DMS79 (cell line): ENCODE measurements around the gene TRERF1.
A peak's percentile ranks its signal among the peaks of the same experiment; 100 is the strongest.
"Not testable (repeated sequence)": the region's sequence is repeated elsewhere in the genome, so short reads cannot be mapped to it uniquely, and the experiment has no call there.

Experiments
- DNase-seq: peaks from one replicate; lab custom pipeline; 2025; lab: John Stamatoyannopoulos, UW

TRERF1 gene

GRCh38 chr6:42221546-42221945, 230.2 kb downstream of the TRERF1 start:
- no peak for DNase-seq

- DNase-seq: no peak
These were observed 230.9 kb downstream of the TRERF1 start for GRCh38 chr6:42220807-42221206.

- DNase-seq: peak; percentile 93
These were observed 234.0 kb downstream of the TRERF1 start, which contains the start of gene MRPS10 for GRCh38 chr6:42217519-42218367. MRPS10 (minus strand) TSS chr6:42217861; CDS start chr6:42217849, 12 bp downstream.

GRCh38 chr6:42217157-42217518, 234.6 kb downstream of the TRERF1 start:
- DNase-seq: no peak

- not testable (repeated sequence) for DNase-seq
These were observed 235.2 kb downstream of the TRERF1 start for GRCh38 chr6:42216495-42216894.

GRCh38 chr6:42212442-42212841, 239.3 kb downstream of the TRERF1 start:
- no peak for DNase-seq

GRCh38 chr6:42211726-42212125, 240.0 kb downstream of the TRERF1 start:
- DNase-seq: no peak

GRCh38 chr6:42210551-42210950, 241.2 kb downstream of the TRERF1 start:
- DNase-seq: no peak

GRCh38 chr6:42207559-42207958, 244.2 kb downstream of the TRERF1 start:
- not testable (repeated sequence) for DNase-seq

GRCh38 chr6:42204768-42205282, 246.9 kb downstream of the TRERF1 start:
- no peak for DNase-seq

GRCh38 chr6:42203183-42203582, 248.5 kb downstream of the TRERF1 start:
- no peak for DNase-seq

GRCh38 chr6:42202131-42202915, 249.4 kb downstream of the TRERF1 start:
- not testable (repeated sequence) for DNase-seq

- no peak for DNase-seq
These were observed 250.3 kb downstream of the TRERF1 start for GRCh38 chr6:42201382-42201781.

GRCh38 chr6:42200035-42200434, 251.7 kb downstream of the TRERF1 start:
- no peak for DNase-seq

GRCh38 chr6:42199106-42199981, 252.4 kb downstream of the TRERF1 start:
- no peak for DNase-seq

GRCh38 chr6:42197555-42198362, 254.0 kb downstream of the TRERF1 start:
- DNase-seq: no peak

- DNase-seq: no peak
These were observed 256.3 kb downstream of the TRERF1 start for GRCh38 chr6:42195415-42195814.

- DNase-seq: no peak
These were observed 257.7 kb downstream of the TRERF1 start for GRCh38 chr6:42194056-42194455.

- DNase-seq: no peak
These were observed 258.2 kb downstream of the TRERF1 start for GRCh38 chr6:42193491-42193894.

GRCh38 chr6:42192385-42192784, 259.3 kb downstream of the TRERF1 start:
- DNase-seq: not testable (repeated sequence)
